Kidney epithelial cell (primary cell): Measurements from ENCODE around the gene ITSN2. TPM values are rescaled to one million over a fixed set of nuclear protein-coding genes. Genes with fewer than 3 reads are reported as not detected.

Source experiments
- DNase-seq: peaks from one replicate; pipeline ENCODE4 v3.0.0-alpha.2; 2010; ENCODE audit warnings: low read depth
- H3K27me3 ChIP-seq: 2 replicates; pipeline ENCODE4 v1.6.0; 2011; ENCODE audit warnings: low read length; ENCODE audit not compliant: control insufficient read depth, insufficient read depth
- H3K36me3 ChIP-seq: 2 replicates; pipeline ENCODE4 v1.5.1; 2011; ENCODE audit warnings: low read length; ENCODE audit not compliant: control insufficient read depth, insufficient read depth
- H3K4me3 ChIP-seq: 2 replicates; pipeline ENCODE4 v1.5.1; 2011; ENCODE audit warnings: low read depth, mild to moderate bottlenecking, control low read depth, low read length
- total RNA-seq: library from RNA; depleted of rRNA; stranded (reverse); fragments of >200 nt; gene quantifications from 2 replicates; pipeline ENCODE4 v1.2.3, GENCODE V29; 2015
- TF ChIP-seq, protein P1 (sequence below): IDR thresholded peaks from 2 replicates; pipeline ENCODE4 v1.5.1; 2011; ENCODE audit warnings: mild to moderate bottlenecking, moderate library complexity, low read length, control low read depth, inconsistent platforms; ENCODE audit not compliant: insufficient read depth, poor library complexity, severe bottlenecking

Gene ITSN2
- total RNA-seq, 1 donor from 2014 or later, result 23.0 TPM

DNA sequence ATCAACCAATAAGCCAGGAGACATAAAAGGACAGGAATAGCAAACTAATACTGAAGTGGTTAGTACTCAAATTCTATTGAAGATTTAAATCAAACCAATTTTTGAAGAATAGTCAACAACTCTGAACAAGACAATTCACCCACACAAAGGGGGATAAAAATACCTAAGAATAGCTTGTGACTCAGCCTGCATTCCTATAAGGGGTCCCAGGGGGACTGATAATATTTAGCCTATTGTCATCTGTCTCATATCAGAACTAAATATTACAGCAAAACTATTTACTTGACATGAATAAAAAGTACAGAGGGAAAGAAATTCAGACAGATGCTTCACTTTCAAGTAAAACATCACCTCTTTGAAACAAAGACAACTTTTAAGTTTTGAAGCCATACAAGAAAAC lies 7.7 kb downstream of the ITSN2 start:
- no peak for DNase-seq
- TF ChIP-seq, protein P1, sequence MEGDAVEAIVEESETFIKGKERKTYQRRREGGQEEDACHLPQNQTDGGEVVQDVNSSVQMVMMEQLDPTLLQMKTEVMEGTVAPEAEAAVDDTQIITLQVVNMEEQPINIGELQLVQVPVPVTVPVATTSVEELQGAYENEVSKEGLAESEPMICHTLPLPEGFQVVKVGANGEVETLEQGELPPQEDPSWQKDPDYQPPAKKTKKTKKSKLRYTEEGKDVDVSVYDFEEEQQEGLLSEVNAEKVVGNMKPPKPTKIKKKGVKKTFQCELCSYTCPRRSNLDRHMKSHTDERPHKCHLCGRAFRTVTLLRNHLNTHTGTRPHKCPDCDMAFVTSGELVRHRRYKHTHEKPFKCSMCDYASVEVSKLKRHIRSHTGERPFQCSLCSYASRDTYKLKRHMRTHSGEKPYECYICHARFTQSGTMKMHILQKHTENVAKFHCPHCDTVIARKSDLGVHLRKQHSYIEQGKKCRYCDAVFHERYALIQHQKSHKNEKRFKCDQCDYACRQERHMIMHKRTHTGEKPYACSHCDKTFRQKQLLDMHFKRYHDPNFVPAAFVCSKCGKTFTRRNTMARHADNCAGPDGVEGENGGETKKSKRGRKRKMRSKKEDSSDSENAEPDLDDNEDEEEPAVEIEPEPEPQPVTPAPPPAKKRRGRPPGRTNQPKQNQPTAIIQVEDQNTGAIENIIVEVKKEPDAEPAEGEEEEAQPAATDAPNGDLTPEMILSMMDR, result no peak
- H3K27me3 ChIP-seq, result no peaks in the 10 kb centered on the region
- no peak overlapping the region for H3K4me3 ChIP-seq
- no peaks in the 10 kb centered on the region for H3K36me3 ChIP-seq

DNA sequence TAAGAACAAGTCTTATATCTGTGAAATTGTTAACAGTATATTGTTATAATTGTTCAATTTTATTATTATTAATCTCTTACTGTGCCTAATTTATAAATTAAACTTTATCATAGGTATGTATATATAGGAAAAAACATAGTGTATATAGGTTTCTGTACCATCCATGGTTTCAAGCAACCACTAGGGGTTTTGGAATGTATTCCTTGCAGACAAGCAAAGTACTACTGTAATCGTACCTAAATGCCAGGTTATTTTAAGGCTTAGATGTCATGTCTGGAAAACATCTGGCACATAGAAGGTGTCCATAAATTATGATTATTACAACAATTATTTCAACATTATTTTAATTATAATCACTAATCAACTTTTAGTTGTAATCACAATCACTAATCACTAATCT lies 8.4 kb downstream of the ITSN2 start:
- Histone ChIP-seq H3K27me3 (no peaks in the 10 kb centered on the region), H3K4me3 (no peak overlapping the region), H3K36me3 (no peaks in the 10 kb centered on the region)
- DNase-seq, result no peak
- TF ChIP-seq, protein P1, result no peak

DNA sequence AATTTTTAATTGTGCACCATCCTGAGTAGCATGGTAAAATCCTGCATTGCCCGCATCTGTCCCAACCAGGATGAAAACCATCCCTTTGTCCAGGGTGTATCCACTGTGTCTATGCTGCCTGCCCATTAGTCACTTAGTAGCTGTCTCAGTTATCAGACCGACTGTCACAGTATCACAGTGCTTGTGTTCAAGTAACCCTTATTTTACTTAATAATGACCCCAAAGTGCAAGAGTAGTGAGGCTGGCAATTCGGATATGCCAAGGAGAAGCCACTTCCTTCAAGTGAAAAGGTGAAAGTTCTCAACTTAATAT lies 8.8 kb downstream of the ITSN2 start:
- Histone ChIP-seq H3K27me3 (no peaks in the 10 kb centered on the region), H3K4me3 (no peak overlapping the region), H3K36me3 (no peaks in the 10 kb centered on the region)
- TF ChIP-seq, protein P1, result no peak
- no peak for DNase-seq

DNA sequence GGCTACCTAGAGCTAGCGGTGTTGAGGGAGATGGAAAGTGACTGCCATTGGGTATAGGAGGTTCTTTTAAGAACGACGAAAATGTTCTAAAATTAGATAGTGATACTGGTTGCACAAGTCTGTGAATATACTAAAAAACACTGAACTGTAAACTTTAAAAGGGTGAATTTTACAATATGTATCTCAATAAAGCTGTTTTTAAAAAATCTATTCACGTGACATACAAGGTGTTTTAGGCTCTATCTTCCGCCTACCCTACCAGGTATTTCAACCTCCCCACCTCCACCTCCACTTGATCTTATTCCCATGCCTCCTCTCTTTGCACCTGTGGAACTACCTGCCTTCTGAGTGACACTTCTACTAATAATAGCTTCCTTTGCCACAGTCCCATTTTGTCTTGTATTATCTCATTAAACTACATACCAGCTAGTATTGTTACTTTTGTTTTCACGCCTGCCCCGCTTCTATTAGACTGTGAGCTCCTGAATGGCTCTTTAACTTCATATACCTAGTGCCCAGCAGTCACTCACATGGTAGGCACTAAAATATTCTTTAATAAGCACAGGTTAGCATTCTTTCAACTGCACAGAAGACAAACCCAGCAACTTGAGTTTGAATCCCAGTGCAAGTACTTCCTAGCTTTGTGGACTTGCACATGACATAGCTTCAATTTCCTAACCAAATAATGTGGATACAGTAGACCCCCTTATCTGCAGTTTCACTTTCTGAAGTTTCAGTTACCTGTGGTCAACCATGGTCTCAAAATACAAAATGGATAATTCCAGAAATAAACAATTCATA lies 9.3 kb downstream of the ITSN2 start:
- no peaks in the 10 kb centered on the region for H3K27me3 ChIP-seq
- H3K4me3 ChIP-seq, result no peak overlapping the region
- no peak for DNase-seq
- TF ChIP-seq, protein P1, result no peak
- no peaks in the 10 kb centered on the region for H3K36me3 ChIP-seq

DNA sequence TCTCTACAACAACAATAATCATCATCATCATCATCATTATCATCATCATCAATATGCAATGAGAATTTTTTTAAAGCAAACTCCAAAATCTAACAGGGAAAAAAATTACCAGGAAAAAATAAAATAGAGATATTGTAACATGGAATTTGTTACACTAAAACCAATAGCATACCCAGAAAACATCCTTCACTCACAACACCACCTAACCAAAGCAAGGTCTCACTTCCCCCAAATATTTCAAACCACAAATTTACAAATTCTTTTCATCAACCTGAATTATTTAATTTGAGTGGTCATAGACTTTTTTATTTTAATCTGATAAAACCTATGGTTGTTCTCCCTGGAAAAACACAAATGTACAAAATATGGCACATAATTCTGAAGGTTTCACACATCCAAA lies 11.2 kb downstream of the ITSN2 start:
- Histone ChIP-seq H3K27me3 (no peaks in the 10 kb centered on the region), H3K36me3 (no peaks in the 10 kb centered on the region), H3K4me3 (no peak overlapping the region)
- DNase-seq, result no peak
- TF ChIP-seq, protein P1, result no peak

DNA sequence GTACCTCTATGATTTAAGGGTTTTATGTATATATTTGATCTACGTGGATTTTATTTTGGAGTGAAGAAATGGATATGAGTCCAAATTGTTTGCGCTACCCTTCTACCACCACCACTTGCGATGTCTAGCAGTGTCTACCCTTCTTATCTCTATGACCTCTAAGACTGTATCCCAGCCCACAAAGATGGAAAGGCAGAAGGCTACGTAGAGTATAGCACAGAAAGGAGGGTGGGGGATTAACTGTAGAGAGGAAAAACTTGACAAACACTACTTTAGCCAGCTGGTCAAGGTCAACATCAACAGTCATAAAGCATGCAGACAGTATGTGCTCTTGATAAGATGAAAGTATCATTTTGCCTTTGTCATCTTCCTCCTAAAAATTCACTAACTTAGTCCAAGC lies 14.4 kb downstream of the ITSN2 start:
- H3K36me3 ChIP-seq, result no peaks in the 10 kb centered on the region
- H3K4me3 ChIP-seq, result no peak overlapping the region
- DNase-seq, result no peak
- no peaks in the 10 kb centered on the region for H3K27me3 ChIP-seq
- TF ChIP-seq, protein P1, result no peak
